GM19025 (cell line): ENCODE data around the gene NSA2.

Source experiments
- ATAC-seq: cut with Tn5 transposase; IDR thresholded peaks from one replicate; pipeline ENCODE4 v1.9.1; 2021; ENCODE audit warnings: mild to moderate bottlenecking, low read depth, moderate library complexity; ENCODE audit not compliant: unreplicated experiment

The NSA2 gene

GRCh38 chr5:74801941-74802340 is 34.9 kb downstream of the NSA2 start:
- no peak for ATAC-seq

DNA sequence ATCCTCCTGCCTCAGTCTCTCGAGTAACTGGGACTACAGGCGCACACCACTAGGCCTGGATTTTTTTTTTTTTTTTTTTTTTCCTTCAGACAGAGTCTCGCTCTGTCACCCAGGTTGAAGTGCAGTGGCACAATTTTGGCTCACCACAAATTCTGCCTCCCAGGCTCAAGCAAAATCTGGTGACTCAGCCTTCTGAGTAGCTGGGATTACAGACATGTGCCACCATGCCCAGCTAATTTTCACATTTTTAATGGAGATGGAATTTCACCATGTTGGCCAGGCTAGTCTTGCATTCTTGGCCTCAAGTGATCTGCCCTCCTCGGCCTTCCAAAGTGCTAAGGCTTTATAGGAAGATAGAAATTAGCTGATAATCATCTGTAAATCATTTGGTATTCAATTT is 43.9 kb downstream of the NSA2 start:
- no peak for ATAC-seq

DNA sequence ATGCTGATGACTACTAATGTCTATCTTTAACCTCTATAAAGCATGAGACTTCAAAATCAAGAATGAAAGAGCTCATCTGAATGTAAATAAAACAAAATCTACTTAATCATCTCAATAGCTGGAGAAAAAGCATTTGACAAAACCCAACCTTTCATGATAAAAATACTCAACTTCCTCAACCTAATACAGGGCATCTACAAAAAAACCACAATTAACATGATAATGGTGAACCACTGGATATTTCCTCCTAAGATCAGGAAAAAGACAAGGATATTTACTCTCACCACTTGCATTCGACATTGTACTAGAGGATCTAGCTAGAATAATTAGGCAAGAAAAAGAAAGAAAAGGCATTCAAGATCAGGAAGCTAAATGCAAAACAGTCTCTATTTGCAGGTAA is 49.8 kb downstream of the NSA2 start:
- ATAC-seq, result no peak

DNA sequence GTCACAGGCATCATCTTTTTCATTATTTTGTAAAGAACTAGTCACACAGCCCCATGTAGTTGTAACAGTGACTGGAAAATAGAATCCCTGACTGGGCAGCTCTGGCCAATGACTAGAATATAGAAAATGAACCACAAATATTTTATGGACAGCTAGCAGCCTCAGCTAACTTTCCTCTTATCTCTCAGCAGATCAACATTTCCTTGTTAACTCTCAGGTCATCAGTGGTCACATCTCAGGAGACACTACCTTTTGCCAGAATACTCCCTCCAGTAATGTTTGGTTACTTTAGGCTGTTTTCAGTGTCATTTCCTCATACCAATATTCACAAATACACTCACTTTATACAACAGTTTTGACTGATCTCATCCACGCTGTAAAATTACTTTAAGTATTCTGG is 55.2 kb downstream of the NSA2 start:
- no peak for ATAC-seq

GRCh38 chr5:74829413-74829812 is 62.4 kb downstream of the NSA2 start:
- ATAC-seq, result no peak
